HCT116 (cell line): Measurements from ENCODE around the gene TFB1M. TPM values are rescaled to one million over a fixed set of nuclear protein-coding genes. Genes with fewer than 3 reads are reported as not detected.

Source experiments
- ATAC-seq: fragments of 200-7000 bp; cut with Tn5 transposase; 2 replicates; pipeline ENCODE4 v1.9.1; 2020; ENCODE audit warnings: mild to moderate bottlenecking, moderate library complexity
- BruUV-seq: library from RNA; stranded (reverse); fragments of 400-500 nt; replicated peaks from 2 replicates; lab custom pipeline; 2021; lab: Mats Ljungman, UMichigan
- CTCF ChIA-PET: fragments of 300-600 bp; sonication (Branson Sonifier 250); formaldehyde crosslinking; loops from one replicate; lab custom pipeline; 2021; ENCODE audit warnings: antibody characterized with exemption; lab: Charles Lee
- POLR2A ChIA-PET: fragments of 300-600, 350-600 bp; sonication (Branson Sonifier 250); formaldehyde crosslinking; loops from one replicate; lab custom pipeline; 2021; ENCODE audit warnings: antibody characterized with exemption; lab: Charles Lee
- RAD21 ChIA-PET, 2 experiments: fragments of 300-600 bp; sonication (Branson Sonifier 250); formaldehyde crosslinking; loops; one replicate each; lab custom pipeline; 2023; ENCODE audit warnings: low total read pairs in 2 of 2; ENCODE audit not compliant: uncharacterized antibody in 2 of 2, unreplicated experiment in 2 of 2, low non-redundant PET in 1 of 2; lab: Charles Lee
- DNase-seq: peaks from one replicate; pipeline ENCODE4 v3.0.0-alpha.2; 2010; ENCODE audit warnings: low read depth, low spot score
- H2AFZ ChIP-seq: fragments of 200-600 bp; shearing (Covaris generic), sonication (generic); 2 replicates; pipeline ENCODE4 v1.6.1; 2017; ENCODE audit warnings: low read depth, mixed run types, mixed read lengths, antibody characterized with exemption, low read length; ENCODE audit not compliant: poor library complexity, severe bottlenecking
- H3K27ac ChIP-seq: 2 replicates; pipeline ENCODE4 v1.5.1; 2012; ENCODE audit warnings: low read depth, low read length
- H3K27me3 ChIP-seq: fragments of 200-600 bp; sonication (generic); 2 replicates; pipeline ENCODE4 v1.6.1; 2016; ENCODE audit warnings: mixed run types, low read length, mixed read lengths; ENCODE audit not compliant: insufficient read depth
- H3K36me3 ChIP-seq, 2 experiments: fragments of 200-500 bp in 1 of 2; fragments of 200-600 bp in 1 of 2; sonication (Bioruptor generic) in 1 of 2; sonication (generic) in 1 of 2; 2 replicates each; pipeline versions ENCODE4 v1.5.1 to v1.6.1; 2014 to 2016; ENCODE audit warnings: low read length in 2 of 2, inconsistent platforms in 1 of 2, mixed read lengths in 1 of 2, mixed run types in 1 of 2; ENCODE audit not compliant: insufficient read depth in 2 of 2, control insufficient read depth in 1 of 2
- H3K4me1 ChIP-seq, 2 experiments: fragments of 200-600 bp in 1 of 2; sonication (generic) in 1 of 2; 2 replicates each; pipeline versions ENCODE4 v1.5.1 to v1.6.1; 2012 to 2017; ENCODE audit warnings: low read length in 2 of 2, inconsistent platforms in 1 of 2, mild to moderate bottlenecking in 1 of 2, mixed read lengths in 1 of 2, mixed run types in 1 of 2, moderate library complexity in 1 of 2; ENCODE audit not compliant: insufficient read depth in 2 of 2, control insufficient read depth in 1 of 2
- H3K4me2 ChIP-seq: fragments of 200-600 bp; sonication (generic); 2 replicates; pipeline ENCODE4 v1.6.1; 2017; ENCODE audit warnings: mixed run types, low read length, mixed read lengths
- H3K4me3 ChIP-seq, 2 experiments: fragments of 200-600 bp in 1 of 2; sonication (generic) in 1 of 2; replicated peaks in 1 of 2; 2 replicates each; pipeline ENCODE4 v1.5.1; 2011 to 2016; ENCODE audit warnings: low read length in 2 of 2, control low read depth in 1 of 2, low read depth in 1 of 2, mild to moderate bottlenecking in 1 of 2, mixed read lengths in 1 of 2, mixed run types in 1 of 2
- H3K79me2 ChIP-seq: fragments of 200-600 bp; sonication (generic); 2 replicates; pipeline ENCODE4 v1.6.1; 2017; ENCODE audit warnings: mild to moderate bottlenecking, mixed run types, low read length, moderate library complexity, mixed read lengths; ENCODE audit not compliant: insufficient read depth
- H3K9ac ChIP-seq: fragments of 200-600 bp; sonication (generic); 2 replicates; pipeline ENCODE4 v1.6.1; 2016; ENCODE audit warnings: low read length, mixed read lengths
- H3K9me2 ChIP-seq: fragments of 200-600 bp; sonication (generic), shearing (Covaris generic); 2 replicates; pipeline ENCODE4 v1.6.1; 2017; ENCODE audit warnings: mixed run types, mild to moderate bottlenecking, moderate library complexity; ENCODE audit not compliant: insufficient read depth
- H3K9me3 ChIP-seq, 2 experiments: fragments of 200-500 bp in 1 of 2; fragments of 200-600 bp in 1 of 2; sonication (Bioruptor generic) in 1 of 2; sonication (generic) in 1 of 2; 2 replicates each; pipeline ENCODE4 v1.6.1; 2014 to 2017; ENCODE audit warnings: low read length in 2 of 2, mixed read lengths in 2 of 2, inconsistent platforms in 1 of 2, low read depth in 1 of 2, mild to moderate bottlenecking in 1 of 2, mixed run types in 1 of 2, moderate library complexity in 1 of 2; ENCODE audit not compliant: control insufficient read depth in 1 of 2, insufficient read depth in 1 of 2
- H4K20me1 ChIP-seq: fragments of 200-600 bp; sonication (generic), shearing (Covaris generic); 2 replicates; pipeline ENCODE4 v1.6.1; 2017; ENCODE audit warnings: mixed run types, mild to moderate bottlenecking, moderate library complexity; ENCODE audit not compliant: insufficient read depth
- ATF3 ChIP-seq: IDR thresholded peaks from 2 replicates; pipeline ENCODE4 v1.6.1; 2012
- CBX3 ChIP-seq: IDR thresholded peaks from 2 replicates; pipeline ENCODE4 v1.6.1; 2012; ENCODE audit warnings: low read depth
- EGR1 ChIP-seq: IDR thresholded peaks from 2 replicates; pipeline ENCODE4 v1.6.1; 2012; ENCODE audit warnings: low read depth
- EZH2phosphoT487 ChIP-seq: fragments of 200-600 bp; IDR thresholded peaks from 2 replicates; pipeline ENCODE4 v1.6.1; 2018; ENCODE audit warnings: antibody characterized with exemption, borderline replicate concordance
- POLR2AphosphoS5 ChIP-seq: IDR thresholded peaks from 2 replicates; pipeline ENCODE4 v1.6.1; 2011; ENCODE audit warnings: mild to moderate bottlenecking, low read depth, low read length, moderate library complexity
- ZBTB33 ChIP-seq: IDR thresholded peaks from 2 replicates; pipeline ENCODE4 v1.6.1; 2011; ENCODE audit warnings: mild to moderate bottlenecking, low read length, moderate library complexity; ENCODE audit not compliant: insufficient replicate concordance; ENCODE audit errors: extremely low read depth
- intact Hi-C: fragments of 100-400 bp; cut with micrococcal nuclease; formaldehyde crosslinking; loops from 2 replicates; pipeline ENCODE4 v1.10.0; 2022
- total RNA-seq: library from RNA; stranded (reverse); gene quantifications from one replicate; pipeline ENCODE4 v1.2.1, GENCODE V29; 2021; ENCODE audit not compliant: unreplicated experiment
- TF ChIP-seq, protein P1 (sequence below), 3 experiments: fragments of 200-600 bp in 1 of 3; sonication (generic) in 1 of 3; IDR thresholded peaks in 2 of 3; conservative IDR thresholded peaks in 1 of 3; 2 replicates each; pipeline ENCODE4 v1.5.1; 2012 to 2017; ENCODE audit warnings: low read depth in 2 of 3, low read length in 2 of 3, antibody characterized with exemption in 1 of 3, borderline replicate concordance in 1 of 3, control low read depth in 1 of 3, mild to moderate bottlenecking in 1 of 3, mixed read lengths in 1 of 3, mixed run types in 1 of 3, moderate library complexity in 1 of 3; ENCODE audit not compliant: insufficient read depth in 1 of 3

TFB1M gene
- total RNA-seq, 1 experiment from 2014 or later, result 43.8 TPM

DNA sequence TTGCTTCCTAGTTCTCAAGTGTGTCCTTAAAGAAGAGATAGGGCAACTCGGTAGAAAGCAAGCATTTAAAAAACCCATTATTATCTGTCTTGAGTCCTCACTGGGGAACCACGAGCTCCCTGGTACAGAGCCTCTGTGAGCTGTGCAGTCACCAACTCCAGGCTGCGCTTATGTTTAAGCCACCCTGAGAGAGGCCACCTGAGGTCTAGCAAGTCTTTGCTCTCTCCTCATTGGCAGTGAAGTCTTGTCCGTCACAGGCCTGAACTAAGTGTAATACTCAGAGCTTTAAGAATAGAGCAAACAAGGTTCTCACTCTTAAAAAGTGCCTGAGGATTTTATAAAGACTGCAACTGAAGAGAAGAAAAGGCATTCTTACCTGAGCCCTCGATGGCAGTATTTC, 54.4 kb downstream of the TFB1M start:
- TF ChIP-seq CBX3 (no peak), ATF3 (no peak), EZH2phosphoT487 (no peak), ZBTB33 (no peak), POLR2AphosphoS5 (no peak), EGR1 (no peak)
- TF ChIP-seq, protein P1, sequence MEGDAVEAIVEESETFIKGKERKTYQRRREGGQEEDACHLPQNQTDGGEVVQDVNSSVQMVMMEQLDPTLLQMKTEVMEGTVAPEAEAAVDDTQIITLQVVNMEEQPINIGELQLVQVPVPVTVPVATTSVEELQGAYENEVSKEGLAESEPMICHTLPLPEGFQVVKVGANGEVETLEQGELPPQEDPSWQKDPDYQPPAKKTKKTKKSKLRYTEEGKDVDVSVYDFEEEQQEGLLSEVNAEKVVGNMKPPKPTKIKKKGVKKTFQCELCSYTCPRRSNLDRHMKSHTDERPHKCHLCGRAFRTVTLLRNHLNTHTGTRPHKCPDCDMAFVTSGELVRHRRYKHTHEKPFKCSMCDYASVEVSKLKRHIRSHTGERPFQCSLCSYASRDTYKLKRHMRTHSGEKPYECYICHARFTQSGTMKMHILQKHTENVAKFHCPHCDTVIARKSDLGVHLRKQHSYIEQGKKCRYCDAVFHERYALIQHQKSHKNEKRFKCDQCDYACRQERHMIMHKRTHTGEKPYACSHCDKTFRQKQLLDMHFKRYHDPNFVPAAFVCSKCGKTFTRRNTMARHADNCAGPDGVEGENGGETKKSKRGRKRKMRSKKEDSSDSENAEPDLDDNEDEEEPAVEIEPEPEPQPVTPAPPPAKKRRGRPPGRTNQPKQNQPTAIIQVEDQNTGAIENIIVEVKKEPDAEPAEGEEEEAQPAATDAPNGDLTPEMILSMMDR (IDR thresholded peaks at IDR 0.05 in 2 of 3, conservative IDR thresholded peaks at IDR 0.05 in 1 of 3; ENCODE audit: borderline replicate concordance in 1 of 3, insufficient read depth in 1 of 3, low read depth in 2 of 3, low read length in 2 of 3), result no peak
- intact Hi-C loops, result no loop called here
- Histone ChIP-seq H4K20me1 (no peaks in the 10 kb centered on the region), H3K27me3 (no peaks in the 10 kb centered on the region), H3K4me1 (no peaks in the 10 kb centered on the region), H2AFZ (no peak overlapping the region), H3K36me3 (peaks cover 9 to 13% of the 10 kb centered on the region in 2 experiments; a peak in 3 of 4 replicates), H3K4me2 (no peak overlapping the region), H3K27ac (no peak overlapping the region), H3K9ac (no peak overlapping the region), H3K9me3 (no peaks in the 10 kb centered on the region), H3K79me2 (no peaks in the 10 kb centered on the region), H3K9me2 (no peaks in the 10 kb centered on the region), H3K4me3 (no peak overlapping the region)
- DNase-seq (no peak), ATAC-seq (no peak)
- POLR2A ChIA-PET, result no interaction called here
- BruUV-seq, result no TSS peak
- RAD21 ChIA-PET, result no interaction called here
- CTCF ChIA-PET, result no interaction called here
